Measurements from ENCODE around the gene LIG1.

LIG1 gene

GRCh38 chr19:48133094-48133493 is 37.0 kb downstream of the LIG1 start:
- in situ Hi-C loops (cut with MboI; ENCODE audit: low pct_unique_long_range_greater_than_20kb, low sequenced_read_pairs): no loop called here
- no peak for DNase-seq

DNA sequence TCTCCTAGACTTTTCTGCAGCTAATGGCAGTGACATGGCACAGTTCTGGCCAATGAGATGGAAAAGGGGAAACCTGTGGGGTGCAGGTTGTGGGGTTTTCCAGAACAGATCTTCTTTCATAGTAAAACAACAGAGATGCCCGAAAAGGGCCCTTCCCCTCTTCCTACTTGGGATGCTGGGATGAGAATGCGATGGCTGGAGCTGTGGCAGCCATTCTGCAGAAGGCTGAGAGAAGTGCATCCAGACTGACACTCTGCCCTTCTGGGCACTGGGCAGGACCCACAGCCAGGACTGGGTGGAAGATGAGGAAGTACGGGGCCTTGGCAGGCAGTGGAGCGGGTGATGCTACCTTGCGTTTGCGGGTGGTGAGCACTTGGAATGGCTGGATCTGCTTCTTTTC is 42.6 kb downstream of the LIG1 start:
- no peak for DNase-seq
- in situ Hi-C loops (cut with MboI; ENCODE audit: low pct_unique_long_range_greater_than_20kb, low sequenced_read_pairs): no loop called here

GRCh38 chr19:48123907-48124651 is 46.1 kb downstream of the LIG1 start:
- in situ Hi-C loops (cut with MboI; ENCODE audit: low pct_unique_long_range_greater_than_20kb, low sequenced_read_pairs): loop anchor here (25.0 kb wide), 1 partner anchor 162 kb away; no protein-coding TSS in a partner anchor
- DNase-seq: peak; percentile 15

GRCh38 chr19:48122421-48122820 is 47.7 kb downstream of the LIG1 start:
- in situ Hi-C loops (cut with MboI; ENCODE audit: low pct_unique_long_range_greater_than_20kb, low sequenced_read_pairs): loop anchor here (25.0 kb wide), 1 partner anchor 160 kb away; no protein-coding TSS in a partner anchor
- no peak for DNase-seq

DNA sequence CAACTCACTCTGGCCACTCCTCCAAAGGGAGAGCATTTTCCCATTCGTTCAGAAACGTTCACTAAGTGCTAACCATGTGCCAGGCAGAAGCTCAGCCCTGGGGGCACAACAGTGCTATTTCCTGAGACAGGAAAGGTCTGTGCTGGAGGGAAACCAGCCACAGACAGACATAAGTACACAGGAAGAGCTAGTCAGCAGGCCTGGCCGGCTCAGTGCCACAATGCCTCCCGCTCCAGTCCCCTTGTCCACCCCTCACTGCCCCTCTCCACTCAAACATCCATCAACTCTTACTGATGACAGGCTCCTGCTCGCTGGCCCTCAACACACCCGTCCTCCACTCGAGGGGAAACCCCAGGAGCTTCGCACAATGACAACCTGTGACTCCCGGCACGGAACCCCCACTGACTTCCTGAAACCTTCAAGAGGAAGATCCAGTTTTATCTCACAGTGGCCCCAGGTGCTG is 48.2 kb downstream of the LIG1 start:
- in situ Hi-C loops (cut with MboI; ENCODE audit: low pct_unique_long_range_greater_than_20kb, low sequenced_read_pairs): loop anchor here (25.0 kb wide), 1 partner anchor 160 kb away; no protein-coding TSS in a partner anchor
- DNase-seq: peak; percentile 28

DNA sequence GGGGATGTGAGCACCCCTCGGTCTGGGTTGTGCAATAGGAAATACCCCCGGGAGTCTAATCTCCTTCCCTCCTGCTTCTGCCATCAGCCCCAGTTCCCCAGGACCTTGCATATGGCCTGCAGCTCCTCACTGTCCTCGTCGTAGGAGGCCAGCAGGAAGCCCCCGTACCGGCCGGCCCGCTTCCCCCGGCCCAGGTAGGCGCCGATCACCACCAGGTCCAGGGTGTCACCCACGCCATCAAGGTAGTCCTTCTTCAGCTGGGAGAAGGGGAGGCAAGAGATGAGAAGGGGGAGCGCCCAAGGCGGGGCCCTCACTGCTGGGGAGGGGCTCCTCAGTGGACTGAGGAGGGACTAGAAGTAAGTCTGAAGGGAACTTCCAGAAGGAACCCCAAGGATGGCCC is 49.1 kb downstream of the LIG1 start:
- in situ Hi-C loops (cut with MboI; ENCODE audit: low pct_unique_long_range_greater_than_20kb, low sequenced_read_pairs): loop anchor here (25.0 kb wide), 1 partner anchor 159 kb away; no protein-coding TSS in a partner anchor
- DNase-seq: no peak

- in situ Hi-C loops (cut with MboI; ENCODE audit: low pct_unique_long_range_greater_than_20kb, low sequenced_read_pairs): loop anchor here (25.0 kb wide), 1 partner anchor 158 kb away; no protein-coding TSS in a partner anchor
These were observed 49.6 kb downstream of the LIG1 start for GRCh38 chr19:48120505-48120904.

GRCh38 chr19:48118131-48118517 is 52.0 kb downstream of the LIG1 start:
- in situ Hi-C loops (cut with MboI; ENCODE audit: low pct_unique_long_range_greater_than_20kb, low sequenced_read_pairs): loop anchor here (25.0 kb wide), 1 partner anchor 156 kb away; no protein-coding TSS in a partner anchor
- no peak for DNase-seq

More at GRCh38 chr19:48120505-48120904, 49.6 kb downstream of the LIG1 start:
- no peak for DNase-seq

- DNase-seq: no peak
- in situ Hi-C loops (cut with MboI; ENCODE audit: low pct_unique_long_range_greater_than_20kb, low sequenced_read_pairs): loop anchor here (25.0 kb wide), 1 partner anchor 155 kb away; no protein-coding TSS in a partner anchor
These were observed 52.5 kb downstream of the LIG1 start for GRCh38 chr19:48117515-48118130.

DNA sequence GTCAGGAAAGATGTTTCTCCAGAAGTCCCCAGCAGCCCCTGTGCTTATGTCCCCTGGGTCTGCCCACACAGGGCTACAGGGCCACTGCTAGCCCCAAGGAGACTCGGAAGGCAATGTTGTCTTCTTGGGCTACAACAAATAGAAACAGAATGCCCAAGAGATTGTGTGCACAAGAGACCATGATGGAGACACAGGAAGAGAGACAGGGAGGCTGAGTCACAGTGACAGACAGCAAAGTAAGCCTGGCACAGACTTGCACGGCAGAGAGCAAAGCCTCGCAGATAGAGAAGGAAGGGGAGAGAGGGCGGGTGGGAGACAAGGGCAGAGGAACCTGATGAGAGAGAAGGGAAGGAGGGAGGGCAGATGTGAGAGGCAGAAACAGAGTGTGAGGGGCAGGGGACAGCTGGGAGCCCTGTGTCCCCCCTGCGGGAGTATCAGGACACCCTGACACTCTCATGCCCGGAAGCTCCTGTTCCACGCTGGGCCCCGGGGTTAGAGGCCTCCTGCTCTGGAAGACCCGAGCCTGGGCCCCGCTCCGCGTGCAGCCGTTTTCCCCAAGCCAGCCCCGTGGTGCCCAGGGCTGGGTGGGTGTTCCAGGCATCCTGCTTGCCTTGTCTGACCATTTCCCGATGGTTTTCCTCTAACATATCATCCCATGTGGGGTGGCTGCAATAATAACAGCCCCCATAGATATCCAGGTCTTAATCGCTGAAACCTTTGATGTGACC is 56.8 kb downstream of the LIG1 start:
- DNase-seq: no peak
- in situ Hi-C loops (cut with MboI; ENCODE audit: low pct_unique_long_range_greater_than_20kb, low sequenced_read_pairs): loop anchor here (25.0 kb wide), 1 partner anchor 151 kb away; no protein-coding TSS in a partner anchor

- no peak for DNase-seq
- in situ Hi-C loops (cut with MboI; ENCODE audit: low pct_unique_long_range_greater_than_20kb, low sequenced_read_pairs): loop anchor here (25.0 kb wide), 1 partner anchor 149 kb away; no protein-coding TSS in a partner anchor
These were observed 58.9 kb downstream of the LIG1 start for GRCh38 chr19:48111280-48111679.

- in situ Hi-C loops (cut with MboI; ENCODE audit: low pct_unique_long_range_greater_than_20kb, low sequenced_read_pairs): loop anchor here (25.0 kb wide), 1 partner anchor 148 kb away; no protein-coding TSS in a partner anchor
- peak; percentile 84 for DNase-seq
These were observed 59.7 kb downstream of the LIG1 start, which contains the start of gene PLA2G4C for GRCh38 chr19:48110350-48110966. PLA2G4C (minus strand) TSS chr19:48110817; CDS start chr19:48106529, 4,288 bp downstream.

DNA sequence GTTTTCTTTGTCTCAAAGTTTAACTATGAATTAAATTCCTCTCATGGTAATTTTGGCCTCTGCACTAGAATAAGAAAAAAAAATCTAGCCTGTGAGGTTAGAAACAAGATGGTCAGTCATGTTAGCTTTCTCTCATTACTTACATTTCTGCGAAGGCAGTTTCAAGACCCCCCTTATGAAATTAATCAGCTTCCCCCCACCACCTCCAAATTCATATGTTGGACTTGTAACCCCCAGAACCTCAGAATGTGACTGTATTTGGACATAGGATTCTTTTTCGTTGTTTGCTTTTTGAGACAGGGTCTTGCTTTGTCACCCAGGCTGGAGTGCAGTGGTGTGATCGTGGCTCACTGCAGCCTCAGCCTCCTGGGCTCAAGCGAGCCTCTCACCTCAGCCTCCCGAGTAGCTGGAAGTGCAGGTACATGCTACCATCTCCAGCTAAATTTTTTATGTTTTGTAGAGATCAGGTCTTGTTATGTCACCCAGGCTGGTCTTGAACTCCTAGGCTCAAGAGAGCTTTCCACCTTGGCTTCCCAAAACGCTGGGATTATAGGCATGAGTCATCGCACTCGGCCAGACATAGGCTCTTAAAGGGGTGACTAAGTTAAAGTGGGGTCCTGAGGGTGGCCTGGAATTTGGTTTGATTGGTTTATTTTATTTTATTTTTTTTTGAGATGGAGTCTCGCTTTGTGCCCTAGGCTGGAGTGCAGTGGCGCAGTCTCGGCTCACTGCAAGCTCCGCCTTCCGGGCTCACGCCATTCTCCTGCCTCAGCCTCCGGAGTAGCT is 61.0 kb downstream of the LIG1 start:
- no peak for DNase-seq
- in situ Hi-C loops (cut with MboI; ENCODE audit: low pct_unique_long_range_greater_than_20kb, low sequenced_read_pairs): loop anchor here (25.0 kb wide), 1 partner anchor 147 kb away; no protein-coding TSS in a partner anchor

GRCh38 chr19:48103922-48104321 is 66.2 kb downstream of the LIG1 start:
- in situ Hi-C loops (cut with MboI; ENCODE audit: low pct_unique_long_range_greater_than_20kb, low sequenced_read_pairs): loop anchor here (25.0 kb wide), 1 partner anchor 142 kb away; no protein-coding TSS in a partner anchor
- DNase-seq: no peak

- DNase-seq: peak; percentile 74
These were observed 67.0 kb downstream of the LIG1 start for GRCh38 chr19:48102870-48103751.

GRCh38 chr19:48095612-48096175 is 74.5 kb downstream of the LIG1 start:
- in situ Hi-C loops (cut with MboI; ENCODE audit: low pct_unique_long_range_greater_than_20kb, low sequenced_read_pairs): no loop called here
- DNase-seq: no peak

More at GRCh38 chr19:48102870-48103751, 67.0 kb downstream of the LIG1 start:
- in situ Hi-C loops (cut with MboI; ENCODE audit: low pct_unique_long_range_greater_than_20kb, low sequenced_read_pairs): loop anchor here (25.0 kb wide), 1 partner anchor 141 kb away; no protein-coding TSS in a partner anchor

GRCh38 chr19:48094855-48095203 is 75.3 kb downstream of the LIG1 start:
- DNase-seq: no peak
- in situ Hi-C loops (cut with MboI; ENCODE audit: low pct_unique_long_range_greater_than_20kb, low sequenced_read_pairs): no loop called here
